SKM-1 (cell line): Measurements from ENCODE around the gene ADGRA3.
A peak's percentile ranks its signal among the peaks of the same experiment; 100 is the strongest.
"Not testable (repeated sequence)": the region's sequence is repeated elsewhere in the genome, so short reads cannot be mapped to it uniquely, and the experiment has no call there.

Experiments used
- DNase-seq: peaks from one replicate; lab custom pipeline; 2025; ENCODE audit not compliant: unreplicated experiment; lab: John Stamatoyannopoulos, UW

ADGRA3 gene

GRCh38 chr4:22442956-22443355 lies 72.9 kb downstream of the ADGRA3 start:
- no peak for DNase-seq

GRCh38 chr4:22440999-22441398 lies 74.9 kb downstream of the ADGRA3 start:
- DNase-seq, result no peak

- DNase-seq, result no peak
Observed at GRCh38 chr4:22439947-22440346, 75.9 kb downstream of the ADGRA3 start.

- no peak for DNase-seq
Observed at GRCh38 chr4:22435652-22436051, 80.2 kb downstream of the ADGRA3 start.

- DNase-seq, result no peak
Observed at GRCh38 chr4:22434895-22435294, 81.0 kb downstream of the ADGRA3 start.

- DNase-seq, result no peak
Observed at GRCh38 chr4:22430626-22431025, 85.2 kb downstream of the ADGRA3 start.

- no peak for DNase-seq
Observed at GRCh38 chr4:22428441-22428840, 87.4 kb downstream of the ADGRA3 start.

- no peak for DNase-seq
Observed at GRCh38 chr4:22427675-22428074, 88.2 kb downstream of the ADGRA3 start.

GRCh38 chr4:22420291-22420690 lies 95.6 kb downstream of the ADGRA3 start:
- no peak for DNase-seq

GRCh38 chr4:22417408-22417807 lies 98.5 kb downstream of the ADGRA3 start:
- no peak for DNase-seq

GRCh38 chr4:22416403-22416802 lies 99.5 kb downstream of the ADGRA3 start:
- DNase-seq, result no peak

GRCh38 chr4:22414833-22415232 lies 101.0 kb downstream of the ADGRA3 start:
- no peak for DNase-seq

- DNase-seq, result no peak
Observed at GRCh38 chr4:22413471-22413870, 102.4 kb downstream of the ADGRA3 start.

- DNase-seq, result no peak
Observed at GRCh38 chr4:22412013-22412412, 103.9 kb downstream of the ADGRA3 start.

- DNase-seq, result peak; percentile 33
Observed at GRCh38 chr4:22410645-22411247, 105.1 kb downstream of the ADGRA3 start.

GRCh38 chr4:22408474-22408873 lies 107.4 kb downstream of the ADGRA3 start:
- DNase-seq, result no peak

GRCh38 chr4:22407361-22407760 lies 108.5 kb downstream of the ADGRA3 start:
- no peak for DNase-seq

- DNase-seq, result no peak
Observed at GRCh38 chr4:22398671-22399070, 117.2 kb downstream of the ADGRA3 start.

- no peak for DNase-seq
Observed at GRCh38 chr4:22391551-22391950, 124.3 kb downstream of the ADGRA3 start.

- DNase-seq, result peak; percentile 42
Observed at GRCh38 chr4:22389240-22389870, 126.5 kb downstream of the ADGRA3 start.

- DNase-seq, result no peak
Observed at GRCh38 chr4:22385611-22386011, 130.3 kb downstream of the ADGRA3 start.

- no peak for DNase-seq
Observed at GRCh38 chr4:22384154-22384553, 131.7 kb downstream of the ADGRA3 start.

- DNase-seq, result not testable (repeated sequence)
Observed at GRCh38 chr4:22382216-22382615, 133.7 kb downstream of the ADGRA3 start.
